Cardiac fibroblast (primary cell): ENCODE measurements around the gene BMPER.

Source experiments
- DNase-seq, 2 donors: peaks; one replicate each; pipeline versions ENCODE4 v3.0.0 to v3.0.0-alpha.2; 2010; ENCODE audit warnings: low read depth in 2 of 2
- H3K4me3 ChIP-seq, 2 donors: replicated peaks in 1 of 2; 1 replicate in 1 of 2; 2 replicates in 1 of 2; pipeline ENCODE4 v1.5.1; 2011; ENCODE audit warnings: low read depth in 2 of 2, low read length in 2 of 2, mild to moderate bottlenecking in 2 of 2, moderate library complexity in 1 of 2
- CTCF ChIP-seq: IDR thresholded peaks from one replicate; pipeline ENCODE4 v1.5.1; 2011; ENCODE audit warnings: low read depth, mild to moderate bottlenecking, low read length, inconsistent platforms

The BMPER gene

GRCh38 chr7:33981226-33981625 lies 75.9 kb downstream of the BMPER start:
- no peak overlapping the region for H3K4me3 ChIP-seq
- no peak for DNase-seq
- no peak for TF ChIP-seq CTCF

- H3K4me3 ChIP-seq = no peak overlapping the region
- DNase-seq = peak in 1 of 2 donors; percentile 62
- no peak for TF ChIP-seq CTCF
Measured at GRCh38 chr7:33981671-33982424, 76.5 kb downstream of the BMPER start.

GRCh38 chr7:33982425-33982786 lies 77.1 kb downstream of the BMPER start:
- peak; percentile 60 to 83 for DNase-seq

GRCh38 chr7:33986451-33986850 lies 81.1 kb downstream of the BMPER start:
- TF ChIP-seq CTCF = no peak
- peak in 1 of 2 donors; percentile 24 for DNase-seq
- no peak overlapping the region for H3K4me3 ChIP-seq

More at GRCh38 chr7:33982425-33982786, 77.1 kb downstream of the BMPER start:
- H3K4me3 ChIP-seq = no peak overlapping the region
- peak; percentile 83 for TF ChIP-seq CTCF

GRCh38 chr7:33986951-33987947 lies 81.9 kb downstream of the BMPER start:
- TF ChIP-seq CTCF = no peak
- DNase-seq = peak; percentile 94 to 99
- no peak overlapping the region for H3K4me3 ChIP-seq

- no peak overlapping the region for H3K4me3 ChIP-seq
- no peak for DNase-seq
- TF ChIP-seq CTCF = no peak
Measured at GRCh38 chr7:33996899-33997298, 91.6 kb downstream of the BMPER start.
